ENCODE results near the gene SMIM27.
"Not testable (repeated sequence)": the region's sequence is repeated elsewhere in the genome, so short reads cannot be mapped to it uniquely, and the experiment has no call there.

SMIM27 gene

DNA sequence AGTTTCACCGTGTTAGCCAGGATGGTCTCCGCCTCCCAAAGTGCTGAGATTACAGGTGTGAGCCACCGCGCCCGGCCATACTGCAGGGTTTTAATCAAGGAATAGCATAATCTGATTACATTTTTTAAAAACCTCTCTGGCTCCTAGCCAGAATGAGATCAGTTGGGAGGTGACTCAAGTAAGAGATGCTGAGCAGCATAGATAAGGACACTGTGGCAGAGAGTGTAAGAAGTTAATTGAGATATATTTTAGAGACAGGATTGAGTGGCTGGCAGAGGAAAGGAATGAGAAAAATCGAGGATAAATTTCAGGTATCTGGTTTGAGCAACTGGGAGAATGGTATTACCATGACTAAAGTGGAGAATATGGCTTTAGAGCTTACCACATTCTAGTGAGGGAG is 18.8 kb upstream of the SMIM27 start:
- no peak for ATAC-seq (replicated peaks; ENCODE audit: extremely low read depth, poor library complexity, severe bottlenecking)
- DNase-seq (ENCODE audit: low spot score in 2 of 2) = no peak
- Mint-ChIP-seq H3K4me3 (no peak overlapping the region), H3K27ac (ENCODE audit: low read depth) (no peak overlapping the region), H3K4me1 (no peaks in the 10 kb centered on the region), H3K9me3 (no peaks in the 10 kb centered on the region), H3K27me3 (no peaks in the 10 kb centered on the region), H3K36me3 (ENCODE audit: insufficient read depth) (peaks cover 12% of the 10 kb centered on the region)

DNA sequence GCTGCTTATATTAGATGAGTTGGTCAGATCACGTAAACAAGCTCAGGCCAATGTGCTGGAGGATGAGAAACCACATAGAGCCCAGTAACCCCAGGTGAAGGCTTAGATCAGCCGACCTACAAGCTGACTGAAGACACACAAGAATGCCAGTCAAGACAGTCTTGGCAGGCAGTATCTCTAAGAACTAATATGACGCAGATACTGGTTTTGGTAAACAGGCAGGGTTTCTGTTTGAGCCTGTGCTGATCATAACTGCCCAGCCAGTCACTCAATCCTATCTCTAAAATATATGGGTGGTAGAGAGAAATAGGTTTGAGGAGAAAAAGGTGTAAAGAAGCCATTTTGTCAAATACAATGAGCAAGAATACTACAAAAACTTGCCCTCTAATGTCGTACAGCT is 18.3 kb upstream of the SMIM27 start:
- no peak overlapping the region for H3K27ac Mint-ChIP-seq (ENCODE audit: low read depth)
- H3K4me3 Mint-ChIP-seq = no peak overlapping the region
- DNase-seq (ENCODE audit: low spot score in 2 of 2) (no peak), ATAC-seq (replicated peaks; ENCODE audit: extremely low read depth, poor library complexity, severe bottlenecking) (no peak)
- no peaks in the 10 kb centered on the region for H3K9me3 Mint-ChIP-seq
- H3K27me3 Mint-ChIP-seq = no peaks in the 10 kb centered on the region
- H3K4me1 Mint-ChIP-seq = no peaks in the 10 kb centered on the region
- peaks cover 12% of the 10 kb centered on the region for H3K36me3 Mint-ChIP-seq (ENCODE audit: insufficient read depth)

DNA sequence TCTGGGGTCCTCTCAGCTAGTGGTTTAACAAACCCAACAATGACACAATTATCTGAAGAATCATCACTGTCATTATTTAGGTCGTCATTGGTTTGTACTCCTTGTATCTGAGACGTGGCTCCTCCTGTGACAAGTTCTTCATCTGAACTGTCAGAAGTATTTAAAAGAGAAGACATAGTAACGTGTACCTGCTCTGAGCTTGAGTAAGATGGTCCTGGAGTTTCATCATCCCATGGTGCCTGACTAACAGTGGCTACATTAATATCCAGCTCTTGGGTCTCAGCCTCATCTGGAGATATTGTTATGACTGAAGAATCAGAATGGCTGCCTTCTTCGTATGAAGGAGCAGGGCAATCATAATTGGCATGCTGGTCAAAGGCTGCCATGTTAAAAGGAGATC is 9.1 kb upstream of the SMIM27 start:
- H3K4me3 Mint-ChIP-seq = no peak overlapping the region
- DNase-seq (ENCODE audit: low spot score in 2 of 2) = no peak
- H3K36me3 Mint-ChIP-seq (ENCODE audit: insufficient read depth) = peaks cover 20% of the 10 kb centered on the region
- no peak for ATAC-seq (replicated peaks; ENCODE audit: extremely low read depth, poor library complexity, severe bottlenecking)
- H3K27ac Mint-ChIP-seq (ENCODE audit: low read depth) = no peak overlapping the region
- no peaks in the 10 kb centered on the region for H3K27me3 Mint-ChIP-seq
- no peaks in the 10 kb centered on the region for H3K9me3 Mint-ChIP-seq
- H3K4me1 Mint-ChIP-seq = peaks cover 20% of the 10 kb centered on the region

DNA sequence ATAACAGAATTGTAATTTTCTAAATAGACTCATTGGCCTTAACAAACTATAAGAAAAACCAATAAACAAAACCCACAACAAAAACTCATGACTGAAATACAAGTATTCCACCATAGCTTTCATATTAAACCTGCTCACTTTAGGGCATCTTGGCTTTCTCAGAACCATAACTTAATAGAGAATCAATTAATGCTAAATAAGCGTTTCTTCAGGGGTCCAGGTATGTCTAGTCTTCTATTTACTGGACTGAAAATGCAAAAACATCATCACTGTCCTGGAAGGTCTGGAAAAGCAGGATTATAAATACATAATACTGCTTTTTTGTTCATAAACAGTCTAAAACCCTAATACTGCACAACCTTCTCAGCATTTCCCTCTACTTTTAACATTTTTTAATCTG is 6.2 kb upstream of the SMIM27 start:
- Mint-ChIP-seq H3K4me1 (peaks cover 36% of the 10 kb centered on the region), H3K9me3 (no peaks in the 10 kb centered on the region), H3K27ac (ENCODE audit: low read depth) (no peak overlapping the region), H3K4me3 (no peak overlapping the region), H3K27me3 (no peaks in the 10 kb centered on the region), H3K36me3 (ENCODE audit: insufficient read depth) (peaks cover 25% of the 10 kb centered on the region)
- DNase-seq (ENCODE audit: low spot score in 2 of 2) = no peak
- ATAC-seq (replicated peaks; ENCODE audit: extremely low read depth, poor library complexity, severe bottlenecking) = no peak

DNA sequence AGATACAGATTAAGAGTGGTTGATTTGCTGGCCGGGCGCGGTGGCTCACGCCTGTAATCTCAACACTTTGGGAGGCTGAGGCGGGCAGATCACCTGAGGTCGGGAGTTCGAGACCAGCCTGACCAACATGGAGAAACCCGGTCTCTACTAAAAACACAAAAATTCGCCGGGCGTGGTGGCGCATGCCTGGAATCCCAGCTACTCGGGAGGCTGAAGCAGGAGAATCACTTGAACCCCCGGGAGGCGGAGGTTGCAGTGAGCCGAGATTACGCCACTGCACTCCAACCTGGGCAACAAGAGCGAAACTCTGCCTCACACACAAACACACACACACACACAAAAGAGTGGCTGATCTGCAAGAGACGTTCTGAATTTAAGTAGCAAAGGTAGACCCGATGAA is 3.9 kb upstream of the SMIM27 start:
- DNase-seq (ENCODE audit: low spot score in 2 of 2); ATAC-seq (replicated peaks; ENCODE audit: extremely low read depth, poor library complexity, severe bottlenecking); H3K9me3 Mint-ChIP-seq; H3K27ac Mint-ChIP-seq (ENCODE audit: low read depth); H3K27me3 Mint-ChIP-seq: not testable (repeated sequence)
- Mint-ChIP-seq H3K36me3 (ENCODE audit: insufficient read depth) (peaks cover 31% of the 10 kb centered on the region), H3K4me1 (peaks cover 42% of the 10 kb centered on the region), H3K4me3 (peak overlapping the region; percentile 98)

DNA sequence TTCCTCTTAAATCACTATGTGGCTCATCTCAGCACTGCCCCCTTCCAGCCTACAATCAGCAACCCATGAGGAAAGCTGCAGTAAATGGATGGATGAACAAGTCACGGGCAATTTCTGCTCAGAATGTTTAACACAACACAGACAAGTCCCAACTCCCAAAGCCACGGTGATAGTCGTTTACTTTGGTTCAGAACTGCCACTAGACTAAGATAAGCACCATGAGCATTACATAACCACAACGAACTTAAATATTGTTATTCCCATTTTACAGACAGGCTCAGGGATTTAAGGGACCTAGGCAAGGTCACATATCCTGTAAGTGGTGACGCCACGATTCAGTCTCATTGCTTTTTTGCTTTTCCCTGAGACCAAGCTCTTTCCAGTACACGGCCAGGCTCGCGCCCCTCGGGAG is 2.0 kb upstream of the SMIM27 start:
- H3K27ac Mint-ChIP-seq (ENCODE audit: low read depth) = peak overlapping the region; percentile 98
- ATAC-seq (replicated peaks; ENCODE audit: extremely low read depth, poor library complexity, severe bottlenecking) = no peak
- H3K4me3 Mint-ChIP-seq = peak overlapping the region; percentile 98
- peaks cover 42% of the 10 kb centered on the region for H3K4me1 Mint-ChIP-seq
- DNase-seq (ENCODE audit: low spot score in 2 of 2) = no peak
- H3K36me3 Mint-ChIP-seq (ENCODE audit: insufficient read depth) = peaks cover 25% of the 10 kb centered on the region
- no peaks in the 10 kb centered on the region for H3K27me3 Mint-ChIP-seq
- H3K9me3 Mint-ChIP-seq = no peaks in the 10 kb centered on the region

DNA sequence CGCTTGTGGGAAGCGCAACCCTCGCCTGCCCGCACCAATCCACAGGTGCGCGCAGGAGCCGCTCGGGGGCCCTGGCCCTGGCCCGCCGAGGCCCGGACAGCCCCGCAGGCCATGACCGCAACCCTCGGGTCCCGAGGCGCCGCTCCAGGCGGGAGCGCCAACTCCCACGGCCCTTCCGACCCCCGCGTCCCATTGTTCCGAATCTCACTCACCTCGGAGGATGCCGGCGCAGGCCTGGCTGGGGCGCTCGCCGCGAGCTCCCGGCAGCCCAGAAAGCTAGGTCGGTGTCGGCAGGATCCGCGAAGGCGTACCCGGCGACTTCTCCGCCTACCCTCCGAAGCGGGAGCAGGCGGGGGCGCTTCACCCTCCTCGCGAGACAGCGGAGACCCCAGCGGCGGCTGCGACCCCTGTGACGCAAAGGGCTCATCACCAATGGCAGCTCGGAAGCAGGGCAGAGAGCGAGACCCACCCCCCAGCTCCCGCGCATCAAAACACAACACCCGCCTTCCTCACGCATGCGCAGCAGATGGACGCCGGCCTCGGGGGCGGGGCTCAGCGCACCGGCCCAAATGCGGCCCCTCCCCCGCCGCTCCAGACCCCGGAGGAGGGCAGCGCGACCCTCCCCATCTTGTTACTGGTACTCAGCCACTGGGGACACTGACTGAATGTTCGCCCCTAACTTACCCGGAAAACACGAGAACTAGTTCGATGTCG is 1.4 kb upstream of the SMIM27 start:
- H3K36me3 Mint-ChIP-seq (ENCODE audit: insufficient read depth) = peaks cover 26% of the 10 kb centered on the region
- H3K4me1 Mint-ChIP-seq = peaks cover 41% of the 10 kb centered on the region
- H3K4me3 Mint-ChIP-seq = peak overlapping the region; percentile 98
- H3K27me3 Mint-ChIP-seq = no peaks in the 10 kb centered on the region
- peak overlapping the region; percentile 98 for H3K27ac Mint-ChIP-seq (ENCODE audit: low read depth)
- ATAC-seq (replicated peaks; ENCODE audit: extremely low read depth, poor library complexity, severe bottlenecking) = peak; percentile 76
- peak; percentile 92 to 93 for DNase-seq (ENCODE audit: low spot score in 2 of 2)
- H3K9me3 Mint-ChIP-seq = no peaks in the 10 kb centered on the region

DNA sequence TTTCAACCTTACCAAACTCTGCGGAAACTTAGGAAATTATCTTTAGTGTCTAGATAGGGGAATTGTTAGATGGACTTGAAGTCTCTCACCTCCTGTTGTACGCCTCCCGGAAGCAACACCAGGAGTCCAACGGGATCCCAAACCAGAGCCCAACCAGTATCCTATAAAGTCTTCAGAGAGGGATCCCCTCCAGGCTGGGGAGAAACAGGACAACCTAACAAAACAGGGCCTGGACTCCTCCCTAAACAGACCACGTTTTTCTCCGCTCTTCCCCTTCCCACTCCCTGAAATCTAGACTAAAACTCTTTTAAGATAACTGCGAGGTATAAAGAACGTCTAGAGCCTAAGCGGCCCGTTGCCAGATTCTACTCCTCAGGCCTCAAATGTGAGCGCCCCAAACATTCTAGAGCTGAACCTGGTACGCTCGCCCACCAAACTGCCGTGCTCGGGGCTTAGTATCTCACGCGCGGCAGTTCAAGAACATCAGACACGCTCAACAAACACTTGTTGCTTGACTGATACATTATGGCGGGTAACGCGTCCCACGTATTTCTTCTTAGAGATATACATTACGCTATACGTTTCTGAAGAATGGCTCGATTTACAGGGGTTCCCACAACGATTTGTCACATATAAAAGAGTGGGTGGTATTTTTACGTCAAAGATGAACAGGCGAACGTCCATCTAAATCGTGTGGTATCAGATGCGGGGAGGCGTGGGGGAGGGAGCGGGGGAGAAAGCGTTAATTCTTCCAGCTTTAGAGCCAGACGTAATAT is 663 bp upstream of the SMIM27 start:
- Mint-ChIP-seq H3K9me3 (no peaks in the 10 kb centered on the region), H3K4me1 (peaks cover 40% of the 10 kb centered on the region), H3K27me3 (no peaks in the 10 kb centered on the region), H3K4me3 (peak overlapping the region; percentile 98), H3K27ac (ENCODE audit: low read depth) (peak overlapping the region; percentile 98), H3K36me3 (ENCODE audit: insufficient read depth) (peaks cover 26% of the 10 kb centered on the region)
- ATAC-seq (replicated peaks; ENCODE audit: extremely low read depth, poor library complexity, severe bottlenecking) (peak; percentile 24), DNase-seq (ENCODE audit: low spot score in 2 of 2) (peak; percentile 26 to 30)

DNA sequence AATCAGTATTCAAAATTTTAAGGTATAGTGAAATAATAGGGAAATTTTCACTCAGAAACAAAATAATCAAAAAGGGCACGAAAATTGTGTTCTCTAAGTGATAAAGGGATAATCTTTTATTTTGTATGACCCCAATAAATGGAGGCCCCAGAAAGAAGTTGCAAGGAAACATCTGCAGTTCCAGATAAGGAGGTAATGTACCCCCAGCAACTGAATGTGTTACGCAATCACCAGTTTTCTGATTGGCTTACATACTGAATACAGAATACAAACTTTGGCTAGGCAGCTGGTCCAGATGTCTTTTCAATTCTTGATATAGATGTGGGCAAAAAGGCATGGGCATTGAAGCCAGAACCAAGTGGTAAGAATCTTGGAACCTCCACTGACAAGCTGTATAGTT is 2.0 kb downstream of the SMIM27 start:
- Mint-ChIP-seq H3K4me1 (peaks cover 36% of the 10 kb centered on the region), H3K4me3 (no peak overlapping the region), H3K27ac (ENCODE audit: low read depth) (no peak overlapping the region), H3K27me3 (no peaks in the 10 kb centered on the region), H3K36me3 (ENCODE audit: insufficient read depth) (peaks cover 27% of the 10 kb centered on the region), H3K9me3 (no peaks in the 10 kb centered on the region)
- DNase-seq (ENCODE audit: low spot score in 2 of 2) (no peak), ATAC-seq (replicated peaks; ENCODE audit: extremely low read depth, poor library complexity, severe bottlenecking) (no peak)

DNA sequence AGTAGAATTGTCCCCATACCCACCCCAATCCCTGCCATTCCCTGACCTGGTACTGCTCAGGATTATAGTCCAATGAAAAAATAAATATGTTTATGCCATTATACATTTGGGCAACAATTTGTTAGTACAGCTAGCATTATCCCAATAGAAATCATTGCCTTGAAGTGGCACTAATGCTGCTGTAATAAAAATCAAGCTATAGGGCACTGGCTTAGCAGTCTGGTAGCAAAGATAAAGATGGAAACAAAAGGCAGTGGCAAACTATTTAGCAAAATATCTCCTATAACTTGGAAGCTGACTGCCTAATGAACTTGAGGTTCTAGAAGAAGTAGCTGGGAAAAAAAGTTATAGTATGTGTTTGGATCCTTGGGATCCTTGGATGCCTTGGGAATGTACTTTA is 2.5 kb downstream of the SMIM27 start:
- ATAC-seq (replicated peaks; ENCODE audit: extremely low read depth, poor library complexity, severe bottlenecking) (no peak), DNase-seq (ENCODE audit: low spot score in 2 of 2) (no peak)
- no peak overlapping the region for H3K27ac Mint-ChIP-seq (ENCODE audit: low read depth)
- peaks cover 39% of the 10 kb centered on the region for H3K4me1 Mint-ChIP-seq
- no peak overlapping the region for H3K4me3 Mint-ChIP-seq
- no peaks in the 10 kb centered on the region for H3K9me3 Mint-ChIP-seq
- peaks cover 28% of the 10 kb centered on the region for H3K36me3 Mint-ChIP-seq (ENCODE audit: insufficient read depth)
- no peaks in the 10 kb centered on the region for H3K27me3 Mint-ChIP-seq

DNA sequence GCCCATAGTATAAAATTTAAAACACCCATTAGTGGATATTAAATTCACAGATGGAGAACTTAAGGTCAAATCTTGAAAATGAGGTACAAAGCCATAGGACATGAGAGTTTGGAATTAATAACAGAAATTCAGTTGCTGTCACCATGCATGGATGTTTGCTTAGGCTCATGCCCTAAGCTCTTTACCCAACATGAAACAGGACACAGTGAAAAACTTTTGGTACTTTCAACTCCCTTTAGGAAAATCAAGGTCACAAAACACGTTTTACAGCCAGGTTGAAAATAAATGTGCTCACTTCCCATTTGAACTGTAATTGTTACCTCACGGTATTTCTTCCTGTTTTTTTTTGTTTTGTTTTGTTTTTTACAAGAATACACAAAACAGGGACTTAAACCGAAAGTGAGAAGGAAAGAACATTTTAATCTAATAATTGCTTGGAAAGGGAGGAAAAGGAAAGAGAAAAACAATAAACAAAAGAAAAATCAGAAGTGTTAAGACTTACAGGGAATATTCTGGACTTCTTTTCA is 6.3 kb downstream of the SMIM27 start:
- H3K36me3 Mint-ChIP-seq (ENCODE audit: insufficient read depth) = peaks cover 9% of the 10 kb centered on the region
- H3K27me3 Mint-ChIP-seq = no peaks in the 10 kb centered on the region
- ATAC-seq (replicated peaks; ENCODE audit: extremely low read depth, poor library complexity, severe bottlenecking) (no peak), DNase-seq (ENCODE audit: low spot score in 2 of 2) (no peak)
- H3K4me1 Mint-ChIP-seq = peaks cover 24% of the 10 kb centered on the region
- H3K9me3 Mint-ChIP-seq = no peaks in the 10 kb centered on the region
- H3K27ac Mint-ChIP-seq (ENCODE audit: low read depth) = peak overlapping the region; percentile 63
- no peak overlapping the region for H3K4me3 Mint-ChIP-seq

DNA sequence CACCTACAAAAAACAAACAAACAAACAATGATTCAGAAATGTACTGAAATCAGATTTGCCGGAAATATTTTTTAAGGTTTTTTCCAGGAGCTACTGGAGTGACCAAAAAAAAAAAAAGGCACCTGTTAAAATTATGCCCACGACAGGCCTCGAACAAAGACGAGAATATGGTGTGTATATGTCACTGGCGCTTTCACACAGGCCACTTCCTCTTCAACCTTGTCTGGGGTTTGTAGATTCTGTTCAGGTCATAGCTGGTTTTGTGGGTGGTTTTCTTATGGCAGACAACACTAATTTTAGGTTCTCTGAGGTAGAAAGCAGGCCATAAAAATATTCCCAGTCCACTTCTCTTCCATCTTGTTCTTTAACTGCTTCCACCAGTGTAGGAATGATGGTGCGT is 13.8 kb downstream of the SMIM27 start:
- H3K27me3 Mint-ChIP-seq = no peaks in the 10 kb centered on the region
- no peak overlapping the region for H3K27ac Mint-ChIP-seq (ENCODE audit: low read depth)
- H3K36me3 Mint-ChIP-seq (ENCODE audit: insufficient read depth) = peaks cover 28% of the 10 kb centered on the region
- DNase-seq (ENCODE audit: low spot score in 2 of 2) = no peak
- H3K4me1 Mint-ChIP-seq = peaks cover 20% of the 10 kb centered on the region
- no peak for ATAC-seq (replicated peaks; ENCODE audit: extremely low read depth, poor library complexity, severe bottlenecking)
- no peak overlapping the region for H3K4me3 Mint-ChIP-seq
- no peaks in the 10 kb centered on the region for H3K9me3 Mint-ChIP-seq

DNA sequence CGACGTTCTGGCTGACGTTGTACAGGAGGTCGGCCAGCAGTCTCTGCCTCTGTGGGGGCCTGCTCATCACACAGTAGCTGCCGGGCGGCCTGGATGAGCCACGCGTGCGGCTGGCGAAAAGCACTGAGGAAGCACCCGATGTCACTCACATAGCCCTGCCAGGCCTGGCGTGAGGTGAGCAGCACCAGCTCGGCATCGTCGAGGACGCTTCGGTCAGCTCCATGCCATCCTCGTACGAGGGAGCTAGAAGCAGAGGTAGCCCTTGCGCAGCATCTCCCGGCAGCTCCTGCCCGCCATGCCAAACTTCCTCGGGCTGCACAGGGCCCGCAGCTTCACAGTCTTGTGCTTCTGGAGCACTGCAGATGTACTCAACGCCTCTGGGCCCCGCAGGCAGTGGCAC is 14.6 kb downstream of the SMIM27 start:
- H3K4me3 Mint-ChIP-seq = no peak overlapping the region
- H3K4me1 Mint-ChIP-seq = peaks cover 17% of the 10 kb centered on the region
- peaks cover 25% of the 10 kb centered on the region for H3K36me3 Mint-ChIP-seq (ENCODE audit: insufficient read depth)
- no peaks in the 10 kb centered on the region for H3K9me3 Mint-ChIP-seq
- no peak for DNase-seq (ENCODE audit: low spot score in 2 of 2)
- no peak for ATAC-seq (replicated peaks; ENCODE audit: extremely low read depth, poor library complexity, severe bottlenecking)
- H3K27ac Mint-ChIP-seq (ENCODE audit: low read depth) = no peak overlapping the region
- no peaks in the 10 kb centered on the region for H3K27me3 Mint-ChIP-seq
